SK-N-SH treated with all-trans-retinoic acid at 6 μM for 48 hours (cell line): ENCODE results near the gene VEZF1.

ENCODE experiments used
- ATAC-seq: fragments of 200-7000 bp; cut with Tn5 transposase; 3 replicates; pipeline ENCODE4 v1.9.1; 2020; ENCODE audit warnings: mild to moderate bottlenecking, moderate library complexity
- ARNTL ChIP-seq: fragments of 450-650 bp; formaldehyde crosslinking; IDR thresholded peaks from 2 replicates; pipeline ENCODE4 v1.5.0; 2020; ENCODE audit warnings: low read depth, mild to moderate bottlenecking, moderate library complexity, borderline replicate concordance
- CSDC2 ChIP-seq: fragments of 250-450 bp; sonication (Bioruptor Pico); IDR thresholded peaks from 2 replicates; pipeline ENCODE4 v1.5.0; 2020; ENCODE audit warnings: mild to moderate bottlenecking, moderate library complexity
- ESRRG ChIP-seq: fragments of 250-450 bp; sonication (Bioruptor Pico); IDR thresholded peaks from 2 replicates; pipeline ENCODE4 v1.6.1; 2021; ENCODE audit warnings: mild to moderate bottlenecking
- GLIS3 ChIP-seq: fragments of 250-450 bp; sonication (Bioruptor Pico); IDR thresholded peaks from 2 replicates; pipeline ENCODE4 v1.5.0; 2020; ENCODE audit warnings: mild to moderate bottlenecking, moderate library complexity
- ISL1 ChIP-seq: fragments of 250-450 bp; sonication (Bioruptor Pico); IDR thresholded peaks from 2 replicates; pipeline ENCODE4 v2.1.2; 2022; ENCODE audit warnings: mild to moderate bottlenecking, moderate library complexity
- OSR1 ChIP-seq: fragments of 250-450 bp; sonication (Bioruptor Pico); IDR thresholded peaks from 2 replicates; pipeline ENCODE4 v1.8.0; 2022; ENCODE audit warnings: moderate library complexity, mild to moderate bottlenecking, inconsistent platforms
- PPARA ChIP-seq: fragments of 250-450 bp; sonication (Bioruptor Pico); IDR thresholded peaks from 2 replicates; pipeline ENCODE4 v1.5.0; 2020; ENCODE audit warnings: mild to moderate bottlenecking, borderline replicate concordance
- RARB ChIP-seq: fragments of 250-450 bp; sonication (Bioruptor Pico); IDR thresholded peaks from 2 replicates; pipeline ENCODE4 v1.8.0; 2021; ENCODE audit warnings: mild to moderate bottlenecking, moderate library complexity
- SNAI2 ChIP-seq: fragments of 250-450 bp; sonication (Bioruptor Pico); IDR thresholded peaks from 2 replicates; pipeline ENCODE4 v1.5.0; 2020; ENCODE audit warnings: mild to moderate bottlenecking, moderate library complexity
- TCF4 ChIP-seq: fragments of 250-450 bp; sonication (Bioruptor Pico); IDR thresholded peaks from 2 replicates; pipeline ENCODE4 v1.8.0; 2021; ENCODE audit warnings: mild to moderate bottlenecking, moderate library complexity, borderline replicate concordance
- TOX ChIP-seq: fragments of 250-450 bp; sonication (Bioruptor Pico); IDR thresholded peaks from 2 replicates; pipeline ENCODE4 v1.8.0; 2021; ENCODE audit warnings: mild to moderate bottlenecking, moderate library complexity, borderline replicate concordance
- ZC3H10 ChIP-seq: fragments of 250-450 bp; sonication (Bioruptor Pico); IDR thresholded peaks from 2 replicates; pipeline ENCODE4 v1.5.1; 2021; ENCODE audit warnings: mild to moderate bottlenecking, moderate library complexity
- ZFP3 ChIP-seq: fragments of 250-450 bp; sonication (Bioruptor Pico); IDR thresholded peaks from 2 replicates; pipeline ENCODE4 v1.5.0; 2020; ENCODE audit warnings: mild to moderate bottlenecking, moderate library complexity
- ZFP30 ChIP-seq: fragments of 450-650 bp; formaldehyde crosslinking; IDR thresholded peaks from 2 replicates; pipeline ENCODE4 v1.5.0; 2022; ENCODE audit warnings: mild to moderate bottlenecking, moderate library complexity
- ZNF565 ChIP-seq: fragments of 450-650 bp; formaldehyde crosslinking; conservative IDR thresholded peaks from 2 replicates; pipeline ENCODE4 v1.5.0; 2020; ENCODE audit warnings: low read depth, mild to moderate bottlenecking, moderate library complexity
- ZNF70 ChIP-seq: fragments of 450-650 bp; formaldehyde crosslinking; IDR thresholded peaks from 2 replicates; pipeline ENCODE4 v1.5.0; 2020; ENCODE audit warnings: mild to moderate bottlenecking, moderate library complexity
- ZNF8 ChIP-seq: fragments of 450-650 bp; formaldehyde crosslinking; IDR thresholded peaks from 2 replicates; pipeline ENCODE4 v1.5.0; 2020; ENCODE audit warnings: mild to moderate bottlenecking, moderate library complexity
- TF ChIP-seq, protein P1 (sequence below): fragments of 250-450 bp; sonication (Bioruptor Pico); IDR thresholded peaks from 2 replicates; pipeline ENCODE4 v1.8.0; 2021; ENCODE audit warnings: low read depth, mild to moderate bottlenecking, moderate library complexity, borderline replicate concordance
- TF ChIP-seq, protein P2 (sequence below): fragments of 250-450 bp; sonication (Bioruptor Pico); IDR thresholded peaks from 2 replicates; pipeline ENCODE4 v1.5.1; 2020; ENCODE audit warnings: low read depth, mild to moderate bottlenecking, moderate library complexity
- TF ChIP-seq, protein P3 (sequence below): fragments of 250-450 bp; sonication (Bioruptor Pico); IDR thresholded peaks from 2 replicates; pipeline ENCODE4 v1.5.0; 2020; ENCODE audit warnings: mild to moderate bottlenecking, moderate library complexity
- TF ChIP-seq, protein P4 (sequence below): fragments of 250-450 bp; sonication (Bioruptor Pico); IDR thresholded peaks from 2 replicates; pipeline ENCODE4 v1.8.0; 2020; ENCODE audit warnings: mild to moderate bottlenecking, moderate library complexity, borderline replicate concordance

The VEZF1 gene

DNA sequence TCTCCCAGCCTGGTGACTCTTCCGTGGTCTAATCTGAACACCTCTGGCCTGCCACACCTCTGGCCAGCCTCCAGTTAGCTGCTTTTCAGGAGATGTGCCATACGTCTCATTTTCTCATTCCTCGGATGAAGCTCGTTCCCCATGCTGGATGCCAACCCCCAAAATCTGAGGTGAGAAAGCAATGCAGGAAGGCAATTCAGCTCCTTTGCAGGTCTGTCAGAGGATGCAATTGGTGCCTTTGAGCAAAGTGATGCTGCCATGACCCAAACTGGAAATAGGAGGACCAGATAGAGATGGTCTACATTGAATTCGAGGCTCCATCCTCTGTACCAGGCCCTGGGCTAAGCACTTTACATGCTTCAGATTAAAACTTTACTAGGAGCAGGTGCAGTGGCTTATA is 21.8 kb downstream of the VEZF1 start (continued):
- TF ChIP-seq, protein P1, sequence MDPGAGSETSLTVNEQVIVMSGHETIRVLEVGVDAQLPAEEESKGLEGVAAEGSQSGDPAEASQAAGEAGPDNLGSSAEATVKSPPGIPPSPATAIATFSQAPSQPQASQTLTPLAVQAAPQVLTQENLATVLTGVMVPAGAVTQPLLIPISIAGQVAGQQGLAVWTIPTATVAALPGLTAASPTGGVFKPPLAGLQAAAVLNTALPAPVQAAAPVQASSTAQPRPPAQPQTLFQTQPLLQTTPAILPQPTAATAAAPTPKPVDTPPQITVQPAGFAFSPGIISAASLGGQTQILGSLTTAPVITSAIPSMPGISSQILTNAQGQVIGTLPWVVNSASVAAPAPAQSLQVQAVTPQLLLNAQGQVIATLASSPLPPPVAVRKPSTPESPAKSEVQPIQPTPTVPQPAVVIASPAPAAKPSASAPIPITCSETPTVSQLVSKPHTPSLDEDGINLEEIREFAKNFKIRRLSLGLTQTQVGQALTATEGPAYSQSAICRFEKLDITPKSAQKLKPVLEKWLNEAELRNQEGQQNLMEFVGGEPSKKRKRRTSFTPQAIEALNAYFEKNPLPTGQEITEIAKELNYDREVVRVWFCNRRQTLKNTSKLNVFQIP, result no peak
- TF ChIP-seq TOX (CRISPR knock-in tag) (no peak), SNAI2 (CRISPR knock-in tag) (no peak), ZNF70 (CRISPR knock-in tag) (no peak), ZNF8 (CRISPR knock-in tag) (no peak), GLIS3 (CRISPR knock-in tag) (no peak)
- TF ChIP-seq, protein P2, sequence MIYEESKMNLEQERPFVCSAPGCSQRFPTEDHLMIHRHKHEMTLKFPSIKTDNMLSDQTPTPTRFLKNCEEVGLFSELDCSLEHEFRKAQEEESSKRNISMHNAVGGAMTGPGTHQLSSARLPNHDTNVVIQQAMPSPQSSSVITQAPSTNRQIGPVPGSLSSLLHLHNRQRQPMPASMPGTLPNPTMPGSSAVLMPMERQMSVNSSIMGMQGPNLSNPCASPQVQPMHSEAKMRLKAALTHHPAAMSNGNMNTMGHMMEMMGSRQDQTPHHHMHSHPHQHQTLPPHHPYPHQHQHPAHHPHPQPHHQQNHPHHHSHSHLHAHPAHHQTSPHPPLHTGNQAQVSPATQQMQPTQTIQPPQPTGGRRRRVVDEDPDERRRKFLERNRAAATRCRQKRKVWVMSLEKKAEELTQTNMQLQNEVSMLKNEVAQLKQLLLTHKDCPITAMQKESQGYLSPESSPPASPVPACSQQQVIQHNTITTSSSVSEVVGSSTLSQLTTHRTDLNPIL (CRISPR knock-in tag), result no peak

DNA sequence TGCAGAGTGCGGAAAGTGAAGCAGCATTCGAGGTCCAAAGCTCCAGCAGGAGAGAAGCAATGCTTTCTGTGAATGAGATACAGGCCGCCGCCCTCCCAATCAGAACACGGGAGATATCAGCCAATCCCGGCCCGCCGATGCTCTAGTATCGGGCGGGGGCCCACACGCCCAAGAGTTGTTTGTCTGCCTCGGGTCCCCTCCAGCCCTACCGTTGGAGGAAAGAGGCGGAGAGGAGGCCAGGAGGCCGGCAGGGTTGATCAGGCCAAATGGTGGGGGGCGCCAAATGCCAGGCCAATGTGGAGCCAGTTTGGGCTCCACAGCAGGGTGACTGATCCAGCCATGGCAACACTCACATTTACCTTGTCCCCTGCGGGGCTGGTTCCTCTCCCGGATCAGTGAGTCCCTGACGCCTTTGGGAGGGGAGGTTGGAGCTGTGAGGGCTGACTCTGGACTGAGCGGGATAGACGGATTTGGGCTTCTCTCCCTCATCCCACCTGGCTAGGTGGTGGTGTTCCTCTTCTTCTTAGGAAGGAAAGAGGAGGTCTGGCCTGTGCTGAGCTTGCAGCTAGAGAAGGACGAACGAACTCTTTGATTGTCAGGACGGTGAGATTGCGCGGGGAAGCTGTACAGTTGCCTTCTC is 22.4 kb downstream of the VEZF1 start:
- TF ChIP-seq, protein P2 (CRISPR knock-in tag), result no peak
- no peak for TF ChIP-seq ISL1
- TF ChIP-seq, protein P1, result no peak
- no peak for TF ChIP-seq ZNF70 (CRISPR knock-in tag)
- TF ChIP-seq SNAI2 (CRISPR knock-in tag), result no peak
- no peak for TF ChIP-seq PPARA (CRISPR knock-in tag)
- TF ChIP-seq ZNF8 (CRISPR knock-in tag), result no peak
- TF ChIP-seq ZC3H10 (CRISPR knock-in tag), result no peak
- no peak for TF ChIP-seq TCF4 (CRISPR knock-in tag)
- no peak for TF ChIP-seq ZFP3 (CRISPR knock-in tag)
- no peak for TF ChIP-seq OSR1 (CRISPR knock-in tag)
- no peak for TF ChIP-seq ARNTL (CRISPR knock-in tag)
- no peak for ATAC-seq

DNA sequence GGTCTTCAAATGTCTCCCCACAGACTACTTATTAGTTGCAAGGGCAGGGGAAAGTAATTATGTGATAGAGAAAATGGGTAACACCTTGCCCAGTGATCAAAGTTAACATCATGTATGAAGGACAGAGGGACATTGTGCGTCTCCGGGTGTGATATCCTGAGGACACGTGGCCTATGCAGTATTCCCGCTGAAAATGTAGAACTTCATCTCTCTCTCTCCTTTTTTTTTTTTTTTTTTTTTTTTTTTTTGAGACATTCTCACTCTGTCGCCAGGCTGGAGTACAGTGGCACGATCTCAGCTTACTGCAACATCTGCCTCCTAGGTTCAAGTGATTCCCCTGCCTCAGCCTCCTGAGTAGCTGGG is 24.9 kb downstream of the VEZF1 start:
- TF ChIP-seq ZNF8 (CRISPR knock-in tag) (no peak), ARNTL (CRISPR knock-in tag) (no peak), OSR1 (CRISPR knock-in tag) (no peak), SNAI2 (CRISPR knock-in tag) (no peak), ZNF565 (CRISPR knock-in tag) (no peak), ESRRG (no peak), ZFP30 (no peak), TCF4 (CRISPR knock-in tag) (no peak), TOX (CRISPR knock-in tag) (no peak), RARB (CRISPR knock-in tag) (no peak), CSDC2 (no peak)
- TF ChIP-seq, protein P2 (CRISPR knock-in tag), result no peak
- TF ChIP-seq, protein P3, sequence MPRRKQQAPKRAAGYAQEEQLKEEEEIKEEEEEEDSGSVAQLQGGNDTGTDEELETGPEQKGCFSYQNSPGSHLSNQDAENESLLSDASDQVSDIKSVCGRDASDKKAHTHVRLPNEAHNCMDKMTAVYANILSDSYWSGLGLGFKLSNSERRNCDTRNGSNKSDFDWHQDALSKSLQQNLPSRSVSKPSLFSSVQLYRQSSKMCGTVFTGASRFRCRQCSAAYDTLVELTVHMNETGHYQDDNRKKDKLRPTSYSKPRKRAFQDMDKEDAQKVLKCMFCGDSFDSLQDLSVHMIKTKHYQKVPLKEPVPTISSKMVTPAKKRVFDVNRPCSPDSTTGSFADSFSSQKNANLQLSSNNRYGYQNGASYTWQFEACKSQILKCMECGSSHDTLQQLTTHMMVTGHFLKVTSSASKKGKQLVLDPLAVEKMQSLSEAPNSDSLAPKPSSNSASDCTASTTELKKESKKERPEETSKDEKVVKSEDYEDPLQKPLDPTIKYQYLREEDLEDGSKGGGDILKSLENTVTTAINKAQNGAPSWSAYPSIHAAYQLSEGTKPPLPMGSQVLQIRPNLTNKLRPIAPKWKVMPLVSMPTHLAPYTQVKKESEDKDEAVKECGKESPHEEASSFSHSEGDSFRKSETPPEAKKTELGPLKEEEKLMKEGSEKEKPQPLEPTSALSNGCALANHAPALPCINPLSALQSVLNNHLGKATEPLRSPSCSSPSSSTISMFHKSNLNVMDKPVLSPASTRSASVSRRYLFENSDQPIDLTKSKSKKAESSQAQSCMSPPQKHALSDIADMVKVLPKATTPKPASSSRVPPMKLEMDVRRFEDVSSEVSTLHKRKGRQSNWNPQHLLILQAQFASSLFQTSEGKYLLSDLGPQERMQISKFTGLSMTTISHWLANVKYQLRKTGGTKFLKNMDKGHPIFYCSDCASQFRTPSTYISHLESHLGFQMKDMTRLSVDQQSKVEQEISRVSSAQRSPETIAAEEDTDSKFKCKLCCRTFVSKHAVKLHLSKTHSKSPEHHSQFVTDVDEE (CRISPR knock-in tag), result no peak
- TF ChIP-seq, protein P4, sequence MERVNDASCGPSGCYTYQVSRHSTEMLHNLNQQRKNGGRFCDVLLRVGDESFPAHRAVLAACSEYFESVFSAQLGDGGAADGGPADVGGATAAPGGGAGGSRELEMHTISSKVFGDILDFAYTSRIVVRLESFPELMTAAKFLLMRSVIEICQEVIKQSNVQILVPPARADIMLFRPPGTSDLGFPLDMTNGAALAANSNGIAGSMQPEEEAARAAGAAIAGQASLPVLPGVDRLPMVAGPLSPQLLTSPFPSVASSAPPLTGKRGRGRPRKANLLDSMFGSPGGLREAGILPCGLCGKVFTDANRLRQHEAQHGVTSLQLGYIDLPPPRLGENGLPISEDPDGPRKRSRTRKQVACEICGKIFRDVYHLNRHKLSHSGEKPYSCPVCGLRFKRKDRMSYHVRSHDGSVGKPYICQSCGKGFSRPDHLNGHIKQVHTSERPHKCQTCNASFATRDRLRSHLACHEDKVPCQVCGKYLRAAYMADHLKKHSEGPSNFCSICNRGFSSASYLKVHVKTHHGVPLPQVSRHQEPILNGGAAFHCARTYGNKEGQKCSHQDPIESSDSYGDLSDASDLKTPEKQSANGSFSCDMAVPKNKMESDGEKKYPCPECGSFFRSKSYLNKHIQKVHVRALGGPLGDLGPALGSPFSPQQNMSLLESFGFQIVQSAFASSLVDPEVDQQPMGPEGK, result no peak
- no peak for ATAC-seq
